Adrenal gland (tissue), 19 donors: ENCODE results near the gene PLRG1. TPM values are rescaled to one million over a fixed set of nuclear protein-coding genes. Genes with fewer than 3 reads are reported as not detected.
"Not testable (repeated sequence)": the region's sequence is repeated elsewhere in the genome, so short reads cannot be mapped to it uniquely, and the experiment has no call there.

ENCODE experiments used
- DNase-seq, 7 donors: peaks; one replicate each; pipeline ENCODE4 v3.0.0-alpha.2; 2019 to 2020
- H3K27ac ChIP-seq, 5 donors: fragments of 200-600 bp; sonication (generic) in 4 of 5; 1 replicate in 3 of 5; 2 replicates in 2 of 5; pipeline versions ENCODE4 v1.5.1 to v1.8.0; 2016 to 2020; ENCODE audit warnings: mild to moderate bottlenecking in 1 of 5
- H3K27me3 ChIP-seq: fragments of 200-600 bp; 2 replicates; pipeline ENCODE4 v1.8.0; 2021
- H3K36me3 ChIP-seq, 2 donors: fragments of 200-600 bp; replicated peaks in 1 of 2; 1 replicate in 1 of 2; 2 replicates in 1 of 2; pipeline versions ENCODE4 v1.5.1 to v1.8.0; 2018 to 2022
- H3K4me1 ChIP-seq, 2 donors: fragments of 200-600 bp; replicated peaks in 1 of 2; 1 replicate in 1 of 2; 2 replicates in 1 of 2; pipeline versions ENCODE4 v1.5.1 to v1.8.0; 2018 to 2021
- H3K4me3 ChIP-seq, 4 donors: fragments of 200-600 bp; sonication (generic) in 3 of 4; one replicate each; pipeline ENCODE4 v1.5.1; 2016 to 2018
- H3K9me3 ChIP-seq, 3 donors: fragments of 200-600 bp; sonication (generic) in 1 of 3; replicated peaks in 1 of 3; 1 replicate in 2 of 3; 2 replicates in 1 of 3; pipeline versions ENCODE4 v1.5.1 to v1.8.0; 2016 to 2021
- POLR2A ChIP-seq, 2 donors: fragments of 450-650 bp; IDR thresholded peaks; one replicate each; pipeline ENCODE4 v1.6.1; 2017; ENCODE audit warnings: antibody characterized with exemption in 2 of 2, mild to moderate bottlenecking in 2 of 2, moderate library complexity in 1 of 2
- WGBS, 4 donors: extraction: QIAGEN DNeasy Blood & Tissue Kit in 2 of 4; methylation state at CpG; one replicate each; pipeline versions ENCODE4 v1.1.5 to v1.1.7; 2013 to 2017; 5-methylcytosine and 5-hydroxymethylcytosine counted together
- intact Hi-C, 2 donors: fragments of 100-400 bp; cut with DNase I; formaldehyde crosslinking; loops; one replicate each; pipeline versions ENCODE4 v1.14.1 to v1.15.0; 2022 to 2023
- long read RNA-seq, 10 donors: library from polyadenylated mRNA in 3 of 10; unstranded in 2 of 10; stranded (forward) in 1 of 10; transcript quantifications; one replicate each; pipeline ENCODE4 v2.0.0 and lab custom pipeline, GENCODE V29; 2021 to 2026
- polyA plus RNA-seq, 3 donors: library from polyadenylated mRNA; stranded (reverse); fragments of 200-250 nt in 2 of 3; fragments of 350-450 nt in 1 of 3; fragmentation: Illumina TruSeq in 1 of 3; extraction: RNeasy Lipid Tissue Mini Kit (QIAGEN cat#74804) in 1 of 3; gene quantifications; one replicate each; pipeline ENCODE4 v1.2.3, GENCODE V29; 2013 to 2014
- total RNA-seq, 9 donors: library from RNA; depleted of rRNA in 4 of 9; stranded (reverse); fragments of >200 nt in 4 of 9; fragments of 120-200 nt in 1 of 9; fragmentation: NEBNext Ultra II Directional in 1 of 9; extraction: Animal tissue kit (Norgen Biotek cat#: 25700) in 1 of 9; gene quantifications; one replicate each; pipeline versions ENCODE4 v1.1.0 to v1.2.4, GENCODE V29; 2013 to 2023
- TF ChIP-seq, protein P1 (sequence below), 6 experiments: fragments of 450-650 bp in 4 of 6; fragments of 200-600 bp in 2 of 6; sonication (generic) in 1 of 6; IDR thresholded peaks; 1 replicate in 5 of 6; 2 replicates in 1 of 6; pipeline versions ENCODE4 v1.5.1 to v1.8.0; 2016 to 2021; ENCODE audit warnings: antibody characterized with exemption in 6 of 6, mild to moderate bottlenecking in 2 of 6, moderate library complexity in 1 of 6
- donor health status: healthy with polysubstance abuse.
- donor health status: Bipolar disorder and iron deficiency.
- donor health status: DM: yes; HTN: yes; CAD: no.
- donor health status: DM: no; HTN: no; CAD: no.
- donor health status: DM: no; HTN: no; CAD: no.
- donor health status: DM: yes; HTN: yes; CAD: no.

Gene PLRG1
- 10 to 100 TPM; 37.2 to 71.4 (median 56.2) TPM for total RNA-seq
- polyA plus RNA-seq: 10 to 100 TPM; 44.7 to 69.1 (median 45.2) TPM
- long read RNA-seq, donor 1, transcript PLRG1-202 (15 exons, 3,351 nt): major isoform, 9 of 17 reads
- long read RNA-seq, donor 1, partial matches to known transcripts: 5 of 17 reads
- long read RNA-seq, donor 1, other reads (novel, unspliced or antisense): 0 of 17 reads
- long read RNA-seq, donor 2, transcript PLRG1-202 (15 exons, 3,351 nt): major isoform, 6 of 23 reads
- long read RNA-seq, donor 2, partial matches to known transcripts: 12 of 23 reads
- long read RNA-seq, donor 2, other reads (novel, unspliced or antisense): 0 of 23 reads
- long read RNA-seq, donor 3, transcript PLRG1-202 (15 exons, 3,351 nt): major isoform, 6 of 8 reads
- long read RNA-seq, donor 3, partial matches to known transcripts: 0 of 8 reads
- long read RNA-seq, donor 3, other reads (novel, unspliced or antisense): 0 of 8 reads
- long read RNA-seq, donor 4, transcript PLRG1-202 (15 exons, 3,351 nt): major isoform, 17 of 22 reads
- long read RNA-seq, donor 4, partial matches to known transcripts: 2 of 22 reads
- long read RNA-seq, donor 4, other reads (novel, unspliced or antisense): 2 of 22 reads
- long read RNA-seq, donor 5, transcript PLRG1-202 (15 exons, 3,351 nt): major isoform, 45 of 60 reads
- long read RNA-seq, donor 5, partial matches to known transcripts: 2 of 60 reads
- long read RNA-seq, donor 5, other reads (novel, unspliced or antisense): 8 of 60 reads
- long read RNA-seq, donor 6, transcript PLRG1-202 (15 exons, 3,351 nt): major isoform, 17 of 21 reads
- long read RNA-seq, donor 6, partial matches to known transcripts: 0 of 21 reads
- long read RNA-seq, donor 6, other reads (novel, unspliced or antisense): 2 of 21 reads
- long read RNA-seq, donor 7, partial matches to known transcripts: 6 of 10 reads
- long read RNA-seq, donor 7, other reads (novel, unspliced or antisense): 0 of 10 reads
- long read RNA-seq, donor 8, transcript PLRG1-202 (15 exons, 3,351 nt): major isoform, 8 of 20 reads
- long read RNA-seq, donor 8, partial matches to known transcripts: 10 of 20 reads
- long read RNA-seq, donor 8, other reads (novel, unspliced or antisense): 0 of 20 reads
- long read RNA-seq, donor 9, partial matches to known transcripts: 0 of 5 reads
- long read RNA-seq, donor 9, other reads (novel, unspliced or antisense): 0 of 5 reads
- long read RNA-seq, donor 10, partial matches to known transcripts: 105 of 109 reads
- long read RNA-seq, donor 10, other reads (novel, unspliced or antisense): 0 of 109 reads

- peak within 1 kb of the TSS in 4 of 5 donors; percentile 33 to 81 (median 66) for H3K27ac ChIP-seq
Observed at GRCh38 chr4:154549894-154550790, at the start of gene PLRG1. PLRG1 (minus strand) TSS chr4:154550400; CDS start chr4:154550308, 92 bp downstream.

DNA sequence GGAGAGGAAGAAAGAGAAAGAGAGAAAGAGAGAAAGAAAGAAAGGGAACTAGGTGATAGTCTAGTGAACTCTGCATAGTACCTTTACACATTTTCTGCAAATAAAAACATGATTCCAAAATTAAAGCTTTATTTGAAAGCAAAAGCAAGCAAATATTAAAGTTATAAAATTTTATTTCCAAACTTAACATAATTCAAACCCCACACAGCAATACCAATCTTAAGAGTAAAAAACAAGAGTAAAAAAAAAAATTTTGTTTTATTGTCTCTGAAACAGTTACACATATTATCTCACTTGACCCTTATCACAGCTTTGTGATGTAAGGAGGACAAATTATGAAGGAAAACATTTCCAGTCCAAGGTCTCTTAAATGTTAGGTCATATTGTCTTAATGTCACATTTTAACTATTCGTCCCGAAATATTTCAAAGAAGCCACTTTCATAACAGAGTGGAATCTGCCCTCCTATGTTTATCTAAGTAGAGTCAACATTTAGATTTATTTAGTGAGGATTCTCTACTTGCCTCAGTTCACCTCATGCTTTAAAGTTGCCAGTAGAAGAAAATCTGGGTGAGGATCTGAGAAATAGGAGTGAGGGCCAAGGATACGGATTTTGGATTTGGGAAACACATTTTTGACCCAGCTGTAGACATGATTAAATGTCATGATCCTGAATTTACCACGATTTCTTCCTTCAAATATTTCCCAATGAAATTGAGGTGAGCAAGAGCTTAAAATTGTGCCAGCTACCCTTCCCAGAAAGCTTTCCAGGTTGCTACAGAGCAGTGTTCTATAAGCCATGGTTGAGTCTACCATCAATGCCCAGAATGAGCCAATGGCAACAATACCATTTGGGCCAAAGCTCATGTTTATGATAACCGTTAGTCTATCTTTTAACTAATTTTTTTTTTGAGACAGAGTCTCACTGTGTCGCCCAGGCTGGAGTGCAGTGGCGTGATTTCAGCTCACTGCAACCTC lies 47.9 kb upstream of the PLRG1 start:
- Histone ChIP-seq H3K36me3 (no peaks in the 10 kb centered on the region), H3K27me3 (peaks cover 3% of the 10 kb centered on the region), H3K4me1 (no peaks in the 10 kb centered on the region), H3K4me3 (no peak overlapping the region), H3K9me3 (no peaks in the 10 kb centered on the region), H3K27ac (no peak overlapping the region)
- 50 to 59% (median 56%) methylated on average over 7 of the region's 7 CpGs for WGBS, 4 donors
- no peak for DNase-seq
- no peak for TF ChIP-seq POLR2A (IDR thresholded peaks at IDR 0.05)
- intact Hi-C loops: no loop called here

More at GRCh38 chr4:154549894-154550790, at the start of gene PLRG1:
- DNase-seq: peak; percentile 96 to 98 (median 97)
- 0 to 2% (median 1%) methylated on average over 13 to 51 of the region's 51 CpGs for WGBS, 4 donors
- intact Hi-C loops: loop anchor here in 1 of 2 donors (5.0 kb wide), 1 partner anchor 72 kb away; no protein-coding TSS in a partner anchor
- Histone ChIP-seq H3K27me3 (no peaks in the 10 kb centered on the region), H3K9me3 (no peaks in the 10 kb centered on the region), H3K4me1 (peaks cover 6 to 18% of the 10 kb centered on the region in 2 donors), H3K4me3 (peak within 1 kb of the TSS; percentile 11 to 92 (median 54)), H3K36me3 (peaks cover 0 to 25% of the 10 kb centered on the region in 2 donors)
- TF ChIP-seq, protein P1, sequence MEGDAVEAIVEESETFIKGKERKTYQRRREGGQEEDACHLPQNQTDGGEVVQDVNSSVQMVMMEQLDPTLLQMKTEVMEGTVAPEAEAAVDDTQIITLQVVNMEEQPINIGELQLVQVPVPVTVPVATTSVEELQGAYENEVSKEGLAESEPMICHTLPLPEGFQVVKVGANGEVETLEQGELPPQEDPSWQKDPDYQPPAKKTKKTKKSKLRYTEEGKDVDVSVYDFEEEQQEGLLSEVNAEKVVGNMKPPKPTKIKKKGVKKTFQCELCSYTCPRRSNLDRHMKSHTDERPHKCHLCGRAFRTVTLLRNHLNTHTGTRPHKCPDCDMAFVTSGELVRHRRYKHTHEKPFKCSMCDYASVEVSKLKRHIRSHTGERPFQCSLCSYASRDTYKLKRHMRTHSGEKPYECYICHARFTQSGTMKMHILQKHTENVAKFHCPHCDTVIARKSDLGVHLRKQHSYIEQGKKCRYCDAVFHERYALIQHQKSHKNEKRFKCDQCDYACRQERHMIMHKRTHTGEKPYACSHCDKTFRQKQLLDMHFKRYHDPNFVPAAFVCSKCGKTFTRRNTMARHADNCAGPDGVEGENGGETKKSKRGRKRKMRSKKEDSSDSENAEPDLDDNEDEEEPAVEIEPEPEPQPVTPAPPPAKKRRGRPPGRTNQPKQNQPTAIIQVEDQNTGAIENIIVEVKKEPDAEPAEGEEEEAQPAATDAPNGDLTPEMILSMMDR (IDR thresholded peaks at IDR 0.05): peak in 5 of 6 experiments; percentile 33 to 65 (median 46)
- TF ChIP-seq POLR2A (IDR thresholded peaks at IDR 0.05): peak; percentile 33 to 72

DNA sequence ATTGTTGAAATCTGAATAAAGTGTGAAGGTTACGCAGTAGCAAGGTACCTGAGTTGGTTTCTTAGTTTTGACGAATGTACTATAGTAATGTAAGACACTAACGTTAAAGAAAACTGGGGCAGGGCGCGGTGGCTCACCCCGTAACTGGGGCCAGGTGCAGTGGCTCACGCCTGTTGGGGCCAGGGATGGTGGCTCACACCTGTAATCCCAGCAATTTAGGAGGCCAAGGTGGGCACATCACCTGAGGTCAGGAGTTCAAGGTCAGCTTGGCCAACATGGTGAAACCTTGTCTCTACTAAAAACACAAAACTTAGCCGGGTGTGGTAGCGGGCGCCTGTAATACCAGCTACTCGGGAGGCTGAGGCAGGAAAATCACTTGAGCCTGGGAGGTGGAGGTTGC lies 47.1 kb upstream of the PLRG1 start:
- H3K4me1 ChIP-seq, H3K27ac ChIP-seq, H3K36me3 ChIP-seq, intact Hi-C loops, H3K4me3 ChIP-seq, DNase-seq, H3K27me3 ChIP-seq, H3K9me3 ChIP-seq: not testable (repeated sequence)
- WGBS, 4 donors: 88 to 92% (median 89%) methylated on average over 11 of the region's 11 CpGs

DNA sequence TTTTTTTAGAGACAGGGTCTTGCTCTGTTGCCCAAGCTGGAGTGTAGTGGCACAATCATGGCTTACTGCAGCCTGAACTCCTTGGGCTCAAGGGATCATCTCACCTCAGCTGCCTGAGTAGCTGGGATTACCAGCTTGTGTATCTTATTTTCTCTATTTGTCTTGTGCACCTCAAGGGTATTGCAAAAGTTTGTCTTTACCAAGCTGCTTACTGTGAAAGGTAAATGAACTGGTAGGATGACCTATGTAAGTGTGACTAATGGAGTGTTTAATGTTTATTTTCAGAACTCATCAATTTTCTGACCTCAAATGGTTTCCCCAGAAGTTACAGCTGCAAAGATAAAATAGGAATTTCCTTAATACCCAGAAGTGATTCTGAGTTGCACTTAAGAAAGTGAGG lies 45.6 kb upstream of the PLRG1 start:
- intact Hi-C loops: no loop called here
- TF ChIP-seq, protein P1 (IDR thresholded peaks at IDR 0.05): no peak
- TF ChIP-seq POLR2A (IDR thresholded peaks at IDR 0.05): no peak
- Histone ChIP-seq H3K36me3 (no peaks in the 10 kb centered on the region), H3K4me3 (no peak overlapping the region), H3K9me3 (no peaks in the 10 kb centered on the region), H3K27me3 (no peaks in the 10 kb centered on the region), H3K4me1 (no peaks in the 10 kb centered on the region), H3K27ac (no peak overlapping the region)
- DNase-seq: no peak

- H3K27ac ChIP-seq, H3K4me3 ChIP-seq, H3K27me3 ChIP-seq, intact Hi-C loops, H3K9me3 ChIP-seq, H3K4me1 ChIP-seq, H3K36me3 ChIP-seq, DNase-seq: not testable (repeated sequence)
- 76 to 86% (median 81%) methylated on average over 3 of the region's 3 CpGs for WGBS, 4 donors
Observed at GRCh38 chr4:154594343-154594742, 44.1 kb upstream of the PLRG1 start.
